GM21528 (cell line): Measurements from ENCODE around the gene SIGLEC12.
"Not testable (repeated sequence)": the region's sequence is repeated elsewhere in the genome, so short reads cannot be mapped to it uniquely, and the experiment has no call there.

Experiments
- ATAC-seq: cut with Tn5 transposase; IDR thresholded peaks from one replicate; pipeline ENCODE4 v1.9.1; 2021; ENCODE audit warnings: mild to moderate bottlenecking, moderate library complexity; ENCODE audit not compliant: unreplicated experiment, low FRiP score

SIGLEC12 gene

DNA sequence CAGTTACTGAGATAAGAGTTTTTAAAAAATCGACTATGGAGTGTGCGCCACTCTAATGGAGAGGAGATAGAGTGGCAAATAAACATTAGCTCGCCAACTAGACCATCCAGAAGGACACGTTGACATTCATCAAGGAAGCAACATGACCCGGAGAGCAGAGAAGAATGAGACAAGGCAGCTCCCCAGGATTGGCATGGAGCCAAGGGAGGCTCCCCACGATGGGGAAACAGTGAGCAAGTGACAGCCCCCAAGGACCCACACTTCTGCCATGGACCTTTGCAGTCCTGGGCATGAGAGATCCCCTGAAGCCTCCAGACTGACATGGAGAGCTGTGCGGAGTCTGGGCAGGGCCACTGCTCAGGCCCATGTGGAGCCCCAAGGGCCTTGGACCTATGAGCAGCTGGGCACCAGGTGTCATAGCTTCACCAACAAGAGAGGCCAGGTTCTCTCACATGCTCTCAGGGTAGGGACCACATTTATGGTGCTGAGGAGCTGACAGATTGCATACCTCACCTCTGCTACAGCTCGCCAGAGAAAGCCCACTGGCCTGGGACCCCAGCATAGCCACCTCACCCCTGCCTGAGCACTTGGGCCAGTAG, 23.2 kb upstream of the SIGLEC12 start:
- no peak for ATAC-seq

DNA sequence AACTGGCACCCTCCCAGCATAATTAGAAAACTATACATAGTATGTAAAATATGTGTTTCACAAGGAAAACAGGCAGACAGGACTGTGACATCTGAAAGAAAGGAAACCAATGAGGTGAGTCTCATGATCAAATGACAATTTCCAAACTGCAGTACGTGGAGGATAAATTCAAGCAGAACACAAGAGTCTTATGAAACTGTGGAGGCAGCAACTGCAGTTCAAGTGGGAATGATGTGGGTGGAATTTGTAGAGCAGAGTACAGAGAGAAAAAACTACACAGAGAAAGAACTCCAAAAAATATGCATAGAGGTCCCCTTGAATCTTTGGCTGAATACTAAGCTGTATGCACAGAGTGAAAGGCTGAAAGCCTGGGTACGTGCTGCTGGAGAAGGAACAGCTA, 20.2 kb upstream of the SIGLEC12 start:
- ATAC-seq, result no peak

DNA sequence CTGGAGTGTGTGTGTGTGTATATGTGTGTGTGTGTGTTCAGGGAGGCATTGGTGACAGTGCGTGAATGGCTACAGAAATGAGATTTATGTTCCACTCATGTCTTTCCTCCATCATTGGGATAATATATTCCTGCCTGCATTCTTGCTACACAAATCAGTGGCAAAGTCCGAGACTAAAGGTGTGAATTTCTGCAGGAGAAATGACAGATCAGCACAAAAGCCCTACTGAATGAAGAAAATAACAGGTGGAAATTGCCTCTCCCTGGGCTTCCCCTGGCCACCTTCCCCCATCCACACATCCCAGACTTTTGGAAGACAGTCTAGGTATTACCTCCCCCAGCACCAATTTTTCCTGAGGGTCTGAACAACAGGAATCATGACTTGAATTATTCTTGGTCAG, 19.8 kb upstream of the SIGLEC12 start:
- ATAC-seq, result no peak

DNA sequence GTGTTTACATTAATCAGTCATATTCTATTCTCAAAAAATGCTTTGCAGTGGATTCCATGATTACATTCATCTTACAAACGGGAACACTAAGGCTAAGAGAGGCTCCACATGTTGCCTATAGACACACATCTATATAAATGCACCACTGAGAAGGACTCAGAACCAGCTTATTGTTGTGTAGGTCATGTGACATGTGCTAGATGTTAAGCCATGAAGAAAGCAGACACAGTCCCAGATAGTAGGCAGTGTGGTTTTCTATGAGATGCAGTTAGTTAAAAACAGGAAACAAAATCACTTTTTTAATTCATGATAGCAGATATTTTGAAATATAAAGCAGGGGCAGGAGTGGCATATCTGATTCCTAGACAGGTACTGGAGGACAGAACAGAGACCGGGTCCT, 19.1 kb upstream of the SIGLEC12 start:
- no peak for ATAC-seq

DNA sequence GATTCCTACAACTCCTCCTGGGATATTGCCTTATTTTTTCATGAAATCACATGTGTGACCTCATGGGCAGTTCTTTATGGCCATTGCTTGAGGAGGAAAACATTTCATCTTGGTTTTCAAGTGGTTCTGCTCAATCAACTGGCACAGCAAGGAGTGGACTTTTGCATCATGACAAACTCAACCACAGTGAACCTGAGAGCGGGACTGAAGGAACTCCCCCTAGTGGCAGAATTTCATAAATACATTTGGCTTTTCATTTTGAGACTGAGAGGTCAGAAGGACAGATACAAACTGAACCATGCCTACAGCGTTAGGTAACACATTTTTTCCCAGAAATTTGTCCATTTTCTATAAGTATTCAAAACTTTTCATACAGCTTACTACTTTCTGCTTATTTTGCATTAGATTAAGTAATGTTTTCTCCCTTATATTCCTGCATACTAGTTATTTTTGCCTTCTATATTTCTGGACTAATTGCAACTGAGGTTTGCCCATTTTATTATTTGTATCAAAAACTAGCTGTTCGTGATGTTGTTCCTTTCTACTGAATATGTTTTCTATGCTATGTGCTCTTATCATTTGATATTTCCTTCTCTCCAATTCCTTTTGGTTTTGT, 13.4 kb upstream of the SIGLEC12 start:
- no peak for ATAC-seq

DNA sequence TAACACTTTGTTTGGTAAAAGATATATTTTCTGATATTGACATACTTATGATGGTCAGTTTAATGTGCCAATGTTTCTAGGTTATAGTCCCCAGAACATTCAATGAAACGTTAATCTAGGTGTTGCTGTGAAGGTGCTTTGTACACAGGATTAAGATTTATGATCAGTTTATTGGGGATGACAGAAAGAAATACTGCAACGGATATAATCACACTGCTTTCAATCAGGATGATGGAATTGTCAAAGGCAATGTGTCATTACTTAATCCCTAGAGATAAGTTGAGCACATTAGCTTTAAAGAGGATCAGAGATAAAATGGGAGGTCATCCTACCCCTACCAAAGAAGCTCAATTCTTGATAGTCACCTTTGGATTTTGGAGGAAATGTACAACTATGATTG, 12.4 kb upstream of the SIGLEC12 start:
- ATAC-seq, result no peak

DNA sequence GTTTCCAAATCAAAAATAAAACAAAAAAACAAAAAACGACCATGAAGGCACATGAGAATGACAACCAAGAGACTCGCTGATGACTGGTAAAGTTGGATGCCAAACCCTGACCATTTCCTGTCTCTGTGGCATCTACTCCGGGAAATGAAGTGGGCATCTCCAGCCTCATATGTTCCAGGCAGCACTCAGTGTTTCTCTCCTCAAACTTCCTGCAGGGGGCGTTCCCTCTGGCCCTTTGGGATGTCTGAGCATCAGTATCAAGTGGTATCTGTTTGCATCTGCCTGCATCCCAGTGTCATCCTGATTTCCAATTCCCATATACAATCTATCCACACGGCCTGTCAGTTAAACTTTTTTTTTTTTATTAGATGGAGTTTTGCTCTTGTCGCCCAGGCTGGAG, 9.8 kb upstream of the SIGLEC12 start:
- ATAC-seq, result no peak

DNA sequence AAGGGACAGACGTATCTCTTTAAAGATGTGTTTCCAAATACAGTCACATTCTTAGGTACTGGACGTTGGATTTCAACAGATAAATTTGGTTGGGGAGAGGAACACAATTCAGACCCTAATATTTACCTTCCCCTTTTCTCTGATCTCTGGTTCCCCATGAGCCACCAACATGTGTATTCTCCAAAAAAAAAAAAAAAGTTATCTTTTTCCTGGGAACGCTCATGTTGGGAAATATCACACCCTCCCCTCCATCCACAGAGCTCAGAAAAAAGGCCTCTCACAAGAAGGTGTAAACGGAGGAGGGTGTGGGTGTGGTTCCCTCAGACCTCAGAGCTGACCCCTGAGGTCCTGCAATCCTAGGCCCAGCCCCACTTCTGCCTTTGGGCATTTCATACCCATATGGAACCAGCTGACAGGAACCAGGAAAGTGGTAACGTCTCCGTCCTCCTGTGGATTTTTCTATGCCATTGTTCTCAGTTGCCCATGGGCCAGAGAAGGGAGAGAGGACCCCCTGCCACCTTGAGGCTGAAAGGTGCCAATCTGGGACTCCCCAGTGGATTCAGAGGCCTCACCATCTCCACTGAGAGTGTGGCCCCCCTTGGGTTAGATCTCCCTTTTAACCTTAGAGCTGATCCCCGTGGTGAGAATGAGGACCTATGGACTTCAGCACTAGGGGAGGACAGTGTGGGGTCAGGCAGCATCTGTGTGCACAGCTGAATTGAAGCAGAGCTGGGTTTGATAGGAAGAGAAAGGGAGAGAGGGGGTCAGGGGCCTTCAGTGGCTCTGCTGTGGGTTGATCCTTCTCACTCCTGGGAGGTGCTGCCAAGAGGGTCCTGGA, 8.4 kb upstream of the SIGLEC12 start:
- ATAC-seq, result no peak

DNA sequence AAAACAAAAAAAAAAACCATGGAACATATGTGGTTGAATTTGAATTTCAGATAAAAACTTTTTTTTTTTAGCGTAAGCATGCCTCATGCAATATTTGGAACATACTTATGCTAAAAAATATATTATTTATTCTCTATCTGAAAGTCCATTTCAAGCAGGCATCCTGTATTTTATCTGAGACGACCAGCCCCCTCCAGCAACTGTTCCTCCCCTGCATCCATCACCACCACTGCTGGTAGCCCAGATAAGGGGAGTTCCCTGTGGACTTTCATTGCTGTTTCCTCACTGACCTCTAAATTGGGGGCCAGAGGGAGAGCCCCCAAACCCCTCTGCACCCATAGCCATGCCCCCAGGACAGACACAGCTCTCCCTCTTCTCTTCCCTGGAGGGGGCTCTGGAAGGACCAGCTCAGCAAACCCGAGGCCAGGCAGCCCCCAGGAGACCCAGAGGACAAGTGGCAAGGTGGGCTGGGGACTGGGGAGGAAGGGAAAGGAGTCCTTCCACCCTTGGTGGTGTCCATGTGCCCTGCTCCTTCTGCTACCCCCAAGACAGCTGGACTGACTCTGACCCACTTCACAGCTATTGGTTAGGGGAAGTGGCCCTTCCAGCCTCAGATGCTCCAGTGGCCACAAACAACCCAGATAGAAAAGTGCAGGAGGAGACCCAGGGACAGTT, 6.6 kb upstream of the SIGLEC12 start:
- no peak for ATAC-seq

DNA sequence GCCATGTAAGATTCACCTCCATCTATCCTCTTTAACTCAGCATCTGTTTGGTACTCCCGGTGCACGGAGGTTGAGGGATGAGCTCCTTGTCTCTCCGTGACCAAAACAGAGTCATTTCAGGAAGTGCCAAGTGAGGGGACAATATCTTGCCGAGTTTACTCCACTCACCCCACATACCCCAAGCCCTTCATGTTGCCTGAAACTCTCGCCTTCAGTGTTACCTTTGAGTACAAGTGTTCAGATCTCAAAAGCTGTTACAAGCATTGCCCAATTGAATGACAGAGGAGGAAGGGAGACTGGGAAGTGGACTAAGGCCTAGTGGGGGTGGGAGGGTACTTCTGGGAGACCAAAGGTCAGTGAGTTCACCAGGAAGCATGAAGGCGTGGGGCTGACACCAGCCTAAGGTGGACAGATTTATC, 6.0 kb upstream of the SIGLEC12 start:
- no peak for ATAC-seq

DNA sequence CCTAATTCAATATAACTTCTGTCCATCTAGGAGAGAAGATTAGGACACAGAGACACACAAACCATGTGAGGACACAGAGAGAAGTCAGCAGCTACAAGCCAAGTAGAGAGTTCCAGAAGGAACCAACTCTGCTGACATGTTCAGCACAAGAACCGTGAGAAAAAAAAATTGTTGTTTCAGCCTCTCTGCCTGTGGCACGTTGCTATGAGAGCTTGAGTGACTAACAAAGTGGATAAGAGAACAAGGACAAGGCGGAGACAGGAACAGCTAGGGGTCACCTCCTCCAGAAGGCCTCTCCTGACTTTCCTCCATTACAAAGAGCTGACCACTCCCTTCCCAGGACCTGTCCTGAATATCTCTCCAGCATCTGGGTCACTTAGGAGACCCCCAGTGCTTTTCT, 5.6 kb upstream of the SIGLEC12 start:
- no peak for ATAC-seq

DNA sequence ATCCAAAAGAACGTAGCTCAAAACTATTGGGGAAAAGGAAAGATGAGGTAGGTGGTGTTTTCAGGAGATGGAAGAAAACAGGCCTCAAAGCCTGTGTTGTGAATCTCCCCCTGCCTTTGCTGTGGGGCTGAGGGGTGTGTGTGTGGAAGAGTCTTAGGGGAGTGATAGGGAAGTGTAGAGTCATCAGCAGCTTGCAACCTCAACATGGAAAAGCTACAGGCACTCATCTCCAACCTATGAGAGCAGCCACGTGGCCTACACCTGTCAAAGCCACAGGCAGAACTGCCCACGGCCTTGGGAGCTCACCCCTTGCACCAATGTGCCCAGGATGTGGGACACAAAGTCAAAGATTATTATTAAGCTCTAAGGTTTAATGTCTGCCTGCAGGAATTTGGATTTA, 4.3 kb upstream of the SIGLEC12 start:
- no peak for ATAC-seq

DNA sequence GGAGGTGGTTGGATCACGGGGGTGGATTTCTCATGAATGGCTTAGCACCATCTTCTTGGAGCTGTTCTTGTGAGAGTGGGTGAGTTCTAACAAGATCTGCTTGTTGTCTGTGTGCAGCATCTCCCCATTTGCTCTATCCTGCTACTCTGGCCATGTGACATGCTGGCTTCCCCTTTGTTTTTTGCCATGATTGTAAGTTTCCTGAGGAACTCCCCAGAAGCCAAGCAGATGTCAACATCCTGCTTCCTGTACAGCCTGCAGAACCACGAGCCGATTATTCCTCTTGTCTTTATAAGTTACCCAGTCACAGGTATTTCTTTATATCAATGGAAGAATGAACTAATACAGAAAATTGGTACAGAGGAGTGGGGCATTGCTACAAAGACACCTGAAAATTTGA, 2.3 kb upstream of the SIGLEC12 start:
- no peak for ATAC-seq

DNA sequence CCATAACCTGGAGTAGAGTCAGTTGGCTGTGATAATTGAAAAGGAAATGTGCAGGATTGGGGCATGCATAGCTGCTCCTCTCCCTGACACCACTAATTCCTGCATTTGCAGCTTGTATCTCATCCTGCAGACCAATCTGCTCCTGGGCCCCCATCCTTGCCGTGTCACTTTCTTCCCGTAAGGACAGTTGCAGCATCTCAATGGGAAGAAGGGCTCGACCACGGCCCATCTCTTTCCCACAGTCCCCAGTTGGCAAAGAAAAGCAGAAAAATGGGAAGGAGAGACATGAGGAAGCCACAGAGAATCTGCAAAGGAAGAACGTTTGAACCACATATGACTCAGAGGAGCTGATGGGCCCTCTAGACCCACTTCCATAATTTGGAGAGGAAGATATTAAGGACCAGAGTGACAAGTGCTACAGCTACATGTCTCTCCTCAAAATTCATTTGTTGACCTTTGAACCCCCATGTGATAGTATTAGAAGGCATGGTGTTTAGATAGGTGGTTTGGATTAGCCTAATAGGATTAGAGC, 1.8 kb upstream of the SIGLEC12 start:
- no peak for ATAC-seq

DNA sequence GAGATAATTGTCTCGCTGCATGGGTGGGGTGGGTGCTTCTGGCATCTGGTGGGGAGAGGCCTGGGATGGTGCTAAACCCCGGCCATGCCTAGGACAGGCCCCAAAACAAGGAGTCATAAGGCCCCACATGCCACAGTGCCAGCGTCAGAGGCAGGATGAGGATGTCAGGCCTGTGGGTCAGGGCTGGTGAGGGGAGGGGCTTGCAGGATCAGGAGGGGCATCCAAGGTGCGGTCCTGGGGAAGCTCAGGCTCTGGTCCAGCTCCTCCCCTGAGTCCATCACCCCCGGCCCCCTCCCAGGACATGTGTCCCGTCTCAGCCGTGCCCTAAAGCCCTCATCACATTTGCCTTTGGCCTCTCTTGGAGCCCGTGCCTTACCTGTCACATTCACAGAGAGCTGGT, 669 bp downstream of the SIGLEC12 start:
- not testable (repeated sequence) for ATAC-seq

DNA sequence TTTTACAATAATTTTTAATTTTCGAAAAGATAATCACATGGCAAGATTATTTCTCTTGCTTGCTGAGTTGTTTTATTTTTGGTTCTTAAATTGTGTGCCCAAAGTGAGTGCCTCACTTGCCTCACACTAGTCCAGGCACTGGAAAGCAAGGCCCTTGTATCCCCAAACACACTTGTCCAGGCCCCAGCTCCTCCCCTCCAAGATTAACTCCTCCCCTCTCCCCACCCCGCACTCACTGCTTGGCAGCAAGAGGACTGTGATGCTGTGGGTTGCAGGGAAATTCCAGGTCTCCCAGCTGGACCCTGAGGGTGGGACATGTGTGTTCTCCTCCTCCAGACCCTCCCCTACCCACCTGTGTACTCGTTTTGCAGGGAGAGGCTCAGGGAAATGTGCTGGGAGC, 3.9 kb downstream of the SIGLEC12 start:
- no peak for ATAC-seq

DNA sequence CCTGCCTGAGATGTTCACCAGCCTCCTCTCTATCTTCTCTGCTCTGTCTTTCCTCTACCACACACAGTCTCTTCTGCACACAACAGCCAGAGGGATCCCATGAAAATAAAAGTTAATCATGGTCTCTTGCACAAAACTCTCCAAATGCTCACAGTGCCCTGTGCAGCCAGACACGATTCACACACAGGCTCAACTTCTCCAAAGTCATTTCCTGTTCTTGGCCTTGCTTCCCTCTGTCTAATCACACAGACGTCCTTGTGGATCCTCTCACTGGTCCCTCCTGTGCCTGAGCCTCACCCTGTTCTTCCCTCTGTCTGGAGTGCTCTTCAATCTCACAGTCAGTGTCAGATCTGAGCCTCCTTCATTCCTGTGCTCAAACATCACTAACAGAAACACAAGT, 7.8 kb downstream of the SIGLEC12 start:
- no peak for ATAC-seq

DNA sequence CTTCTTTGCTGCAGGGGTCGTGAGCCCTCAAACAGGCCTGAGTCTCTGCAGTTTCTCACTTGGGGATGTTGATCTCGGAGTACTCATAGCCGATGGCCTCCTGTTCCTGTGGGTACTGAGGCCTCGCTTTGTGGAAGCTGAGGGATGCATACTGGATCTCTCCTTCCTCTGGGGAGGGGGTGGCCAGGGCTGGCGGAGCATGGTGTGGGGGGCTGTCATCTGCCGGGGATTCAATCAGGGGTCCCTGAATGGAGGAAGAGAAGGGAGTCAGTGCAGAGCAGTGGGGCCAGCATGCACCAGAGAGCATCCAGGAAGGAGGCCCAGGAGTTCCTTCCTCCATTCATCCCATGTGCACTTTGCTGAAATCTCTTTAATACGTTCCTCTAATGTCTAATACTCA, 10.0 kb downstream of the SIGLEC12 start:
- ATAC-seq, result no peak

DNA sequence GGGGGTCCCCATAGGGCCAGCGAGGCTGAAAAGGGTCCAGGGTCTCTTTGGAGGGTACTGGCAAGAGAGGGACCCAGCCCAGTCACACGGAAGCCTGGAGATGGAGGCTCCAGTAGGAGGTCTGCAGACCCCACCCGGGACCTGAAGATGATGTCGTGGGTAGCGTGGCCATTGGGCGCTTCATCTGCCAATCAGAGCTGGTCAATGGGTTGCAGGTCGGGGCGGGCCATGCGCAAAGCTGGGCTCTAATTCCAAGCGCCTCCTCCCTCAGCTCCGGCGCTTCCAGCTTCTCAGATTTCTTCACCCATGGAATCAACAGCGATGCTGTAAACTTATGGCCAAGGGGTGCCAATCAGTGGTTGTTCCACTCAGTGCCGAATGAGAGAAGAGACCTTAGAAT, 10.9 kb downstream of the SIGLEC12 start:
- ATAC-seq, result no peak

DNA sequence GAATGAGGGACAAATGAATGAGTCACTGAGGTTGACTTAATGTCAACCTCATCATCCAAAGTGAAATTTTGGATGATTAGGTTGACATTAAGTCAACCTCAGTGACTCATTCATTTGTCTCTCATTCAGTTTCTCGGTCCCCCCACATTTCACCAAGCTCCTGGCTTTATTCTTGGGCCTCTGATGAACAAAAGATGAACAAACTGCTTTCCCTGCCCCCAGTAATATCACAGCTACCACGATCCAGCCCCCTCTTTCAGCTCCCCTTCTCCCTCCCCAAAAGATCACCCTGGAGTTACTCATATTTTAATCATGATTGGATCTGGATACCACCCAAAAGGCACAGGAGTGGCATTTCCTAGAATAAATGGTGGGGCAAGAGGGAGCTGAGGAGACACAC, 12.5 kb downstream of the SIGLEC12 start:
- ATAC-seq, result no peak

DNA sequence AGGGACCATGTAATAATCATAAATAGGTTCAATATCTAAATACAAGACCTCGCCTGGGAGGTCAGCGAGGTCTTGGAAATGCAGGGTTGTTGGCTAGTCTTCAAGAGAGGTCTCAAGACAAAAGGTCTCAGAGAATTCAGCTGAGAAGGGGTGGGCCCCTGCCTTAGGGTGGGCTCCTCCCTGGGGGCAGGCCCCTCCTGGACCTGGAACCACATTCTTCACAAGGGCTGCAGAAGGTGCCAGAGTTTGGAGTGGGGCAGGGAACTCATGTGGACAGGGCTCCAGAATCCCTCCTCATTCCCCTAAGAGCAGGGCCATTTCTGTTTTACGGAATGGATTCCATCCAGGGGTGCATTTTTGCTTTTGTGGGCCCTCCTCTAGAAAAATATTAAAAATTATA, 13.1 kb downstream of the SIGLEC12 start:
- no peak for ATAC-seq
